ENCODE measurements around the gene SLC8A1. TPM values are rescaled to one million over a fixed set of nuclear protein-coding genes. Genes with fewer than 3 reads are reported as not detected.

The SLC8A1 gene
- polyA plus RNA-seq, 3 donors, result 0.62 to 1.9 (median 0.79) TPM

- H3K27ac ChIP-seq (ENCODE audit: low read depth, low read length), result no peak overlapping the region
Observed at GRCh38 chr2:40129725-40130124, 322.2 kb downstream of the SLC8A1 start.

DNA sequence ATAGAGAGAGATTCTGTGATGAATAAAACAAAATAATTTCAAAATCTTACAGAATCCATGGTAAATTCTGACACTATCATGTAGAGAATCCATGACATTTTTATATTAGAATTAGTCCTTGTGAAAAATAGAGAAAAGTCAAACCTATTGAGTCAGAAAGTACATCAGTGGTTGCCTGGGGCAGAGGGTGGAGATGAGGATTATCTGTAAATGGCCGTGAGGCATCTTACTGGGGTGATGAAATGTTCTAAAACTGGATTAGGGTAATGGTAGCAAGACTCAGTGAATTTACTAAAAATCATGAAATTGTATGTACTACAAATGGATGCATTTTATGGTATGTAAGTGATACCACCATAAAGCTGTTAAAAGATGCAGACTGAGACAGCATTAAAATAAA is 323.1 kb downstream of the SLC8A1 start:
- WGBS, 3 donors, result 81 to 98% (median 87%) methylated on average over 1 of the region's 1 CpG

More at GRCh38 chr2:40129725-40130124, 322.2 kb downstream of the SLC8A1 start:
- WGBS, 3 donors, result 92 to 100% (median 96%) methylated on average over 1 of the region's 1 CpG

DNA sequence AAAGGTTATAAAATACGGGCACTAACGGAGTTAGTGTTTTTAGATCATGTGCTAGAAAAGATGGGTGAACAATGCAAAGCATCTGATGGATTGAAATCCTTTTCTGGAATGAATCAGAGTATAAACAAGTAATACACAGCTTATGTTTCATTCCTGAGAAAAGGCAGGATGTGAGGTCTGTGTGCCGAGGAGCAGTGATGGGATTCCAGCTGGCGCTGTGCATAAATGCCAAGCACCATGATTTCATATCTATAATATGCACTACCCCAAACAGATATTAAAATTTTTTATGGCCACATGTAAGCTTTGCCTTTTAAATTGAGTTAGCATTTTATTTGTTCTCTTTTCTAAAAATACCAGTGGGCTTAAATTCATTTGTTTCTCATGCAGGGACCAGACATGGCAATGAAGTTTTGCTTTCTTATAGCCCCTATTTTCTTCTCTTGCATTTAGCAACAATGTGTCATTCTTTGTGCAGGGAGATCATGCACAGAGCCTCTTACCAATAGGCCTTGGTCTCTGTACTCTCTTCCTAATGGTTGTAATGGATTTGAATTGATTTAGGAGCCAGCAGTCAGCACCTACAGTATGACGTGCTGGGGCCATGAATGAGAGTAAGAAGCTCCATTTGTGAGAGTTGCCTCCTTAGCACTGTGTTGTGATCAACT is 323.9 kb downstream of the SLC8A1 start:
- H3K27ac ChIP-seq (ENCODE audit: low read depth, low read length), result no peak overlapping the region
- WGBS, 3 donors, result 83 to 84% (median 84%) methylated on average over 5 of the region's 5 CpGs

More for the DNA sequence above, 323.1 kb downstream of the SLC8A1 start:
- no peak overlapping the region for H3K27ac ChIP-seq (ENCODE audit: low read depth, low read length)

DNA sequence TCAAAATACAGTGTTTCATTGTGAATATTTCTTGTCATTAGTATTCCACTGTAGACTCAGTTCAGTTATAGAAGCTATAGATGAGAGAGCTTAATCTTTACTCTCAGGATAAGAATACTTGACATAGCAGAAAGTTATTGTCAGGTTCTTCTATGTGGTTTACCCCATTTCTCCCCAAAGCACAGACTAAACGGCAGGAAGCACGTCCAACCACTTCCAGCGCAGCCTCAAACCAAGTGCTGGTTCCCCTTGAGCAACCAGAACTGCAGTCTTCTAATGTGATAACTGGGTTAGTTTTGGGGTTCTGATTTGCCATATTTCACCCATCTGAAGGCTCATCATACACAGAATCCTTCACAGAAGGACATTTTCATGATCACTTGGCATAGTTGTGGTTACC is 324.7 kb downstream of the SLC8A1 start:
- 53 to 60% (median 57%) methylated on average over 3 of the region's 3 CpGs for WGBS, 3 donors

GRCh38 chr2:40126006-40126405 is 325.9 kb downstream of the SLC8A1 start:
- 83 to 89% (median 86%) methylated on average over 3 of the region's 3 CpGs for WGBS, 3 donors
- no peak overlapping the region for H3K27ac ChIP-seq (ENCODE audit: low read depth, low read length)

More for the DNA sequence above, 324.7 kb downstream of the SLC8A1 start:
- no peak overlapping the region for H3K27ac ChIP-seq (ENCODE audit: low read depth, low read length)

GRCh38 chr2:40123746-40124145 is 328.1 kb downstream of the SLC8A1 start:
- 66 to 82% (median 81%) methylated on average over 3 of the region's 3 CpGs for WGBS, 3 donors
- H3K27ac ChIP-seq (ENCODE audit: low read depth, low read length), result no peak overlapping the region

GRCh38 chr2:40123326-40123725 is 328.6 kb downstream of the SLC8A1 start:
- no peak overlapping the region for H3K27ac ChIP-seq (ENCODE audit: low read depth, low read length)

GRCh38 chr2:40120957-40121356 is 330.9 kb downstream of the SLC8A1 start:
- no peak overlapping the region for H3K27ac ChIP-seq (ENCODE audit: low read depth, low read length)
- WGBS, 3 donors, result 81 to 87% (median 84%) methylated on average over 5 of the region's 5 CpGs

More at GRCh38 chr2:40123326-40123725, 328.6 kb downstream of the SLC8A1 start:
- 64 to 79% (median 64%) methylated on average over 1 of the region's 1 CpG for WGBS, 3 donors

- whole genome bisulfite sequencing, 3 donors, result 80 to 93% (median 89%) methylated on average over 3 of the region's 3 CpGs
- no peak overlapping the region for H3K27ac ChIP-seq (ENCODE audit: low read depth, low read length)
Observed at GRCh38 chr2:40120026-40120425, 331.9 kb downstream of the SLC8A1 start.

DNA sequence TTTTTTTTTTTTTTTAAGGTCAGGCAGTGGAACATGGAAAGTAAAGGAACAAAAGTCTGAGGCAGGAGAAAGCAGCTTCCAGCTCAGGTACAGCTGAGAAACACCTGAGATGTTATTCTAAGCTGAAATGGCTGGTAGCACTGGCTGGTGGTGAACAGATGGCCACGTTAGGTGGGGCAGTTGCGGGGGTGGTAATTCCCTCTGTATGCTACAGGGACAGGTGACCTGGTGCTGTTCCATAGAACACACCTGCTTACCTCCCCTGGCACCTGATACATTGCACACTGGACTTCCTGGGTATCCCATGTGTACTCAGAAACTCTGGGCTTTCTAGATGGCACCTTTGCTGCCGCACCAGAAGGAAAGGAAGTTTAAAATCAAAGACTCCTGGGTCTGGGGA is 333.3 kb downstream of the SLC8A1 start:
- WGBS, 3 donors, result 67 to 96% (median 84%) methylated on average over 3 of the region's 3 CpGs
- H3K27ac ChIP-seq (ENCODE audit: low read depth, low read length), result no peak overlapping the region

GRCh38 chr2:40115894-40116293 is 336.0 kb downstream of the SLC8A1 start:
- 93 to 97% (median 95%) methylated on average over 4 of the region's 4 CpGs for WGBS, 3 donors
- no peak overlapping the region for H3K27ac ChIP-seq (ENCODE audit: low read depth, low read length)

- H3K27ac ChIP-seq (ENCODE audit: low read depth, low read length), result no peak overlapping the region
- WGBS, 3 donors, result 95 to 96% (median 96%) methylated on average over 12 of the region's 12 CpGs
Observed at GRCh38 chr2:40115348-40115747, 336.5 kb downstream of the SLC8A1 start.

- no peak overlapping the region for H3K27ac ChIP-seq (ENCODE audit: low read depth, low read length)
- WGBS, 3 donors, result 51 to 88% (median 86%) methylated on average over 4 of the region's 4 CpGs
Observed at GRCh38 chr2:40113997-40114396, 337.9 kb downstream of the SLC8A1 start.

DNA sequence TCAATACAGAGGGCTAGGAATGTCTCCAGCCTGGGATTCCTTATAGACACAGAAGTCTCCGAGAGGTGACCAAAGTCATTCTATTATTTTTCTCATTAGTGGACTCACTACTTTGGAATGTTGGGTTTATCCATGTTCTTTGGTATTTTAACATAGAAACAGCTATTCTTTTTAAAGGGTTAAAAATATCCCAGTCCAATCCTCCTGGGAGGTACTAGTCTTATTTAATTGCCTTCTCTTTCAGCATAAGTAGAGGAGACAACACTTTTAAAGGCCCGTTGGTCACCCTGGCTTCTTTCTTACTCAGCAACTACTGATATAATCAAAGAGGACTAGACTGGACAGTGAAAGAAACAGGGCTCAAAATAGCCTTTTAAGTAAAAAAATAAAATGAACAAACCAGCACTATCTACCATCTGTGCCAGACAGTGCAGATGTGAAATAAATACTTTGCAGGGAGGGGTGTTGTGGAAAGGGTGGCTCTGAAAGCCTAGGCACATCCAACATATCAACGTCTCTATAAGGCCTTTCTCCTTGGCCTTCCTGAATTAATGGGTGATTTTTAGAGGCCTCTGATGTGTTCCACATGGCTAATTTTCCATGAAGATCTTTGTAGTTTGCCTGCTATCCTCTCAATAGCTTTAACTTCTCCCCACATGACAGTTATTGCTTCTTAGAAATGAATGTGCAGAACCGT is 338.5 kb downstream of the SLC8A1 start:
- 54 to 75% (median 69%) methylated on average over 4 of the region's 4 CpGs for WGBS, 3 donors
- no peak overlapping the region for H3K27ac ChIP-seq (ENCODE audit: low read depth, low read length)

- no peak overlapping the region for H3K27ac ChIP-seq (ENCODE audit: low read depth, low read length)
- 80 to 89% (median 86%) methylated on average over 4 of the region's 4 CpGs for WGBS, 3 donors
Observed at GRCh38 chr2:40109381-40109780, 342.5 kb downstream of the SLC8A1 start.

DNA sequence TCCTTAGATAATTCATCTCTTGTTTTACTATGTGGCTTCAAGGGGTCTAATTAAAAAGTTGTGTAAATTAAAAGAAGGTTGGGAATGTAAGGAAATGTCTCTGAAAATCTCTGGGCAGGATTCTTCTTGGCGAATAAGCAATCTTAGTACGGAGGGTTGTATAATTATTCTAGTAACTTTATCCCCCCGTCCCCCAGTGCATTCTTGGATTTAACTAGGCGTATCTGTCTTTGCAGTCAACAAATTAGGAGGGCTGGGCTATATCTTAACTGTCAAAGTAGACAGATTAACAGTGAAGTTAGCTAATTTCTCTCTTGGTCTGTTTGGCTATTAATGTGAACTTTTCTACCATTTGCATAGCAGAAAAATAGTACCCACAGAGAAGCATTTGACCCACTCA is 343.0 kb downstream of the SLC8A1 start:
- WGBS, 3 donors, result 63 to 77% (median 76%) methylated on average over 4 of the region's 4 CpGs
- H3K27ac ChIP-seq (ENCODE audit: low read depth, low read length), result no peak overlapping the region

- WGBS, 3 donors, result 74 to 94% (median 92%) methylated on average over 2 of the region's 2 CpGs
- H3K27ac ChIP-seq (ENCODE audit: low read depth, low read length), result no peak overlapping the region
Observed at GRCh38 chr2:40106061-40106460, 345.8 kb downstream of the SLC8A1 start.

GRCh38 chr2:40105593-40105992 is 346.3 kb downstream of the SLC8A1 start:
- WGBS, 3 donors, result 72 to 89% (median 89%) methylated on average over 5 of the region's 5 CpGs
- H3K27ac ChIP-seq (ENCODE audit: low read depth, low read length), result no peak overlapping the region

GRCh38 chr2:40103590-40103989 is 348.3 kb downstream of the SLC8A1 start:
- no peak overlapping the region for H3K27ac ChIP-seq (ENCODE audit: low read depth, low read length)
- 66 to 71% (median 71%) methylated on average over 2 of the region's 2 CpGs for WGBS, 3 donors

- no peak overlapping the region for H3K27ac ChIP-seq (ENCODE audit: low read depth, low read length)
- WGBS, 3 donors, result 58 to 68% (median 67%) methylated on average over 3 of the region's 3 CpGs
Observed at GRCh38 chr2:40103163-40103562, 348.7 kb downstream of the SLC8A1 start.

Data from adipose tissue (tissue), 3 donors.